Renal cortical epithelial cell (primary cell): ENCODE results near the gene SRD5A1. TPM values are rescaled to one million over a fixed set of nuclear protein-coding genes. Genes with fewer than 3 reads are reported as not detected.

Source experiments
- total RNA-seq: library from RNA; depleted of rRNA; stranded (reverse); fragments of >200 nt; gene quantifications from 2 replicates; pipeline ENCODE4 v1.2.3, GENCODE V29; 2014

SRD5A1 gene
- total RNA-seq, 1 donor from 2014 or later, result 45.1 TPM

Other genes with a start within 250 kb of the SRD5A1 start
- not detected in 2 replicates for gene UBE2QL1, start 184.6 kb upstream of the SRD5A1 start, total RNA-seq
- 78.1 and 87.3 TPM in 2 replicates for gene NSUN2, start 396 bp upstream of the SRD5A1 start, total RNA-seq
- gene TENT4A, start 80.0 kb downstream of the SRD5A1 start, total RNA-seq, result 5.7 and 13.8 TPM in 2 replicates